SKM-1 treated with dmso at 0.1 percent for 144 hours (cell line): Measurements from ENCODE around the gene HLA-DOB.

Source experiments
- DNase-seq: peaks from one replicate; lab custom pipeline; 2025; ENCODE audit not compliant: unreplicated experiment; lab: John Stamatoyannopoulos, UW

Gene HLA-DOB

GRCh38 chr6:32816746-32817204, at the start of gene HLA-DOB:
Gene HLA-DOB, minus strand, starts transcription at chr6:32817002. Its CDS starts 51 bp downstream, at chr6:32816951.
- DNase-seq: peak; percentile 15

- no peak for DNase-seq
These were observed 49.1 kb upstream of the HLA-DOB start for GRCh38 chr6:32865724-32866443.

- DNase-seq: no peak
These were observed 45.9 kb upstream of the HLA-DOB start for GRCh38 chr6:32862725-32863124.

GRCh38 chr6:32860674-32861073, 43.9 kb upstream of the HLA-DOB start:
- DNase-seq: no peak

- DNase-seq: no peak
These were observed 41.4 kb upstream of the HLA-DOB start for GRCh38 chr6:32858194-32858593.

GRCh38 chr6:32857156-32857891, 40.5 kb upstream of the HLA-DOB start:
- no peak for DNase-seq

GRCh38 chr6:32855467-32856174, 38.8 kb upstream of the HLA-DOB start:
- no peak for DNase-seq

- DNase-seq: peak; percentile 20
These were observed 37.8 kb upstream of the HLA-DOB start for GRCh38 chr6:32854376-32855178.

GRCh38 chr6:32853541-32854375, 37.0 kb upstream of the HLA-DOB start, which contains the start of the genes PSMB9 and TAP1:
Gene PSMB9, plus strand, starts transcription at chr6:32854192. Its CDS starts 38 bp downstream, at chr6:32854230.
Gene TAP1, minus strand, starts transcription at chr6:32853704. Its CDS starts 68 bp downstream, at chr6:32853636.
- peak; percentile 87 for DNase-seq

- DNase-seq: no peak
These were observed 36.2 kb upstream of the HLA-DOB start for GRCh38 chr6:32852844-32853540.

- DNase-seq: no peak
These were observed 35.4 kb upstream of the HLA-DOB start for GRCh38 chr6:32852018-32852843.

GRCh38 chr6:32851025-32851424, 34.2 kb upstream of the HLA-DOB start:
- no peak for DNase-seq

- no peak for DNase-seq
These were observed 32.3 kb upstream of the HLA-DOB start for GRCh38 chr6:32849126-32849525.

GRCh38 chr6:32847795-32848194, 31.0 kb upstream of the HLA-DOB start:
- DNase-seq: no peak

GRCh38 chr6:32847004-32847403, 30.2 kb upstream of the HLA-DOB start:
- DNase-seq: no peak

GRCh38 chr6:32845384-32845884, 28.6 kb upstream of the HLA-DOB start:
- DNase-seq: peak; percentile 43

GRCh38 chr6:32844839-32845383, 28.1 kb upstream of the HLA-DOB start:
- DNase-seq: no peak
